ENCODE measurements around the gene TMEM62. TPM values are rescaled to one million over a fixed set of nuclear protein-coding genes. Genes with fewer than 3 reads are reported as not detected.
A peak's percentile ranks its signal among the peaks of the same experiment; 100 is the strongest.

TMEM62 gene
- total RNA-seq, 4 donors from 2014 or later, result 21.5 to 32.0 (median 25.4) TPM

GRCh38 chr15:43198992-43199391, 65.6 kb downstream of the TMEM62 start:
- no peak for DNase-seq (ENCODE audit: extremely low spot score)
- Histone ChIP-seq H3K27ac (replicated peaks in 1 of 4) (no peak overlapping the region), H3K36me3 (peaks cover 10 to 50% (median 30%) of the 10 kb centered on the region in 4 donors), H3K9me3 (no peaks in the 10 kb centered on the region), H3K4me1 (peaks cover 2 to 5% (median 3%) of the 10 kb centered on the region in 4 donors), H3K27me3 (no peaks in the 10 kb centered on the region), H3K4me3 (no peak overlapping the region)
- WGBS, result 100% methylated on average over 3 of the region's 3 CpGs
- TF ChIP-seq EP300 (IDR thresholded peaks at IDR 0.05) (no peak), POLR2AphosphoS5 (IDR thresholded peaks at IDR 0.05) (no peak), POLR2A (IDR thresholded peaks at IDR 0.05; ENCODE audit: low read depth) (no peak), CTCF (IDR thresholded peaks at IDR 0.05) (no peak)
- intact Hi-C loops (cut with DNase I), result no loop called here

- Histone ChIP-seq H3K4me1 (peaks cover 5 to 10% (median 6%) of the 10 kb centered on the region in 4 donors), H3K4me3 (no peak overlapping the region), H3K9me3 (no peaks in the 10 kb centered on the region), H3K27me3 (no peaks in the 10 kb centered on the region), H3K36me3 (peaks cover 3 to 41% (median 21%) of the 10 kb centered on the region in 4 donors), H3K27ac (replicated peaks in 1 of 4) (no peak overlapping the region)
- WGBS, result 91% methylated on average over 3 of the region's 3 CpGs
- DNase-seq (ENCODE audit: extremely low spot score), result no peak
- intact Hi-C loops (cut with DNase I), result no loop called here
- no peak for TF ChIP-seq EP300 (IDR thresholded peaks at IDR 0.05)
- TF ChIP-seq CTCF (IDR thresholded peaks at IDR 0.05), result no peak
- no peak for TF ChIP-seq POLR2AphosphoS5 (IDR thresholded peaks at IDR 0.05)
- TF ChIP-seq POLR2A (IDR thresholded peaks at IDR 0.05; ENCODE audit: low read depth), result no peak
These were observed 66.6 kb downstream of the TMEM62 start for GRCh38 chr15:43199945-43200488.

GRCh38 chr15:43204016-43204901, 70.9 kb downstream of the TMEM62 start:
- intact Hi-C loops (cut with DNase I), result no loop called here
- WGBS, result 42% methylated on average over 8 of the region's 8 CpGs
- Histone ChIP-seq H3K27me3 (peaks cover 0 to 15% (median 0%) of the 10 kb centered on the region in 4 donors), H3K4me3 (no peak overlapping the region), H3K27ac (replicated peaks in 1 of 4) (no peak overlapping the region), H3K9me3 (no peaks in the 10 kb centered on the region), H3K36me3 (no peaks in the 10 kb centered on the region), H3K4me1 (peaks cover 4 to 10% (median 5%) of the 10 kb centered on the region in 4 donors)
- DNase-seq (ENCODE audit: extremely low spot score), result peak; percentile 72
- TF ChIP-seq EP300 (IDR thresholded peaks at IDR 0.05), result no peak
- peak; percentile 49 to 67 (median 51) for TF ChIP-seq CTCF (IDR thresholded peaks at IDR 0.05)

GRCh38 chr15:43206054-43206453, 72.7 kb downstream of the TMEM62 start:
- H3K36me3 ChIP-seq, result no peaks in the 10 kb centered on the region
- WGBS, result 85% methylated on average over 4 of the region's 5 CpGs
- intact Hi-C loops (cut with DNase I), result no loop called here
- no peaks in the 10 kb centered on the region for H3K9me3 ChIP-seq
- H3K4me1 ChIP-seq, result peaks cover 4 to 10% (median 5%) of the 10 kb centered on the region in 4 donors
- H3K27ac ChIP-seq (replicated peaks in 1 of 4), result no peak overlapping the region
- no peak overlapping the region for H3K4me3 ChIP-seq
- H3K27me3 ChIP-seq, result peaks cover 0 to 32% (median 0%) of the 10 kb centered on the region in 4 donors
- TF ChIP-seq CTCF (IDR thresholded peaks at IDR 0.05), result no peak
- TF ChIP-seq POLR2AphosphoS5 (IDR thresholded peaks at IDR 0.05), result no peak
- TF ChIP-seq EP300 (IDR thresholded peaks at IDR 0.05), result no peak
- TF ChIP-seq POLR2A (IDR thresholded peaks at IDR 0.05; ENCODE audit: low read depth), result no peak
- DNase-seq (ENCODE audit: extremely low spot score), result peak; percentile 60

Measured in esophagus muscularis mucosa (tissue), 4 donors.